Metanephros (tissue), 1 donor: ENCODE measurements around the gene ZNF611. TPM values are rescaled to one million over a fixed set of nuclear protein-coding genes. Genes with fewer than 3 reads are reported as not detected.

Experiments used
- total RNA-seq: library from RNA; depleted of rRNA; stranded (reverse); fragments of >200 nt; gene quantifications from one replicate; pipeline ENCODE4 v1.2.3, GENCODE V29; 2014

The ZNF611 gene
- total RNA-seq = 29.8 TPM

GRCh38 chr19:52734893-52735661, at the start of gene ZNF611:
Gene ZNF611, minus strand, starts transcription at chr19:52735044. Its CDS starts 19,150 bp downstream, at chr19:52715894.

Other genes starting within 250 kb of the ZNF611 start
- gene ZNF808, start 207.4 kb downstream of the ZNF611 start, total RNA-seq = 29.7 TPM
- 23.2 TPM for gene ZNF701, start 164.8 kb downstream of the ZNF611 start, total RNA-seq
- 86.5 TPM for gene ZNF83, start 96.7 kb downstream of the ZNF611 start, total RNA-seq
- gene ZNF600, start 51.7 kb upstream of the ZNF611 start, total RNA-seq = 3.6 TPM
- 19.7 TPM for gene ZNF28, start 86.6 kb upstream of the ZNF611 start, total RNA-seq
- 36.3 TPM for gene ZNF468, start 122.6 kb upstream of the ZNF611 start, total RNA-seq
- 40.1 TPM for gene ZNF320, start 162.6 kb upstream of the ZNF611 start, total RNA-seq
- 15.1 TPM for gene ZNF888, start 188.4 kb upstream of the ZNF611 start, total RNA-seq
- 16.3 TPM for gene ZNF816, start 227.8 kb upstream of the ZNF611 start, total RNA-seq